Right lobe of liver (tissue), 6 donors: ENCODE measurements around the gene RSPO1. TPM values are rescaled to one million over a fixed set of nuclear protein-coding genes. Genes with fewer than 3 reads are reported as not detected.

Source experiments
- ATAC-seq, 4 donors: fragments of 200-7000 bp; cut with Tn5 transposase; one replicate each; pipeline ENCODE4 v1.9.1; 2020; ENCODE audit warnings: mild to moderate bottlenecking in 4 of 4, moderate library complexity in 4 of 4
- DNase-seq, 3 donors: peaks; one replicate each; pipeline ENCODE4 v3.0.0-alpha.2; 2020
- H3K27ac ChIP-seq, 3 donors: fragments of 200-600 bp; one replicate each; pipeline ENCODE4 v1.8.0; 2022
- H3K27me3 ChIP-seq, 2 donors: fragments of 200-600 bp; one replicate each; pipeline ENCODE4 v1.8.0; 2022
- H3K36me3 ChIP-seq, 4 donors: fragments of 200-600 bp; sonication (generic) in 1 of 4; one replicate each; pipeline versions ENCODE4 v1.5.1 to v1.8.0; 2017 to 2022; ENCODE audit warnings: control low read depth in 1 of 4
- H3K4me1 ChIP-seq, 4 donors: fragments of 200-600 bp; sonication (generic) in 1 of 4; one replicate each; pipeline versions ENCODE4 v1.5.1 to v1.8.0; 2017 to 2022; ENCODE audit warnings: control low read depth in 1 of 4
- H3K4me3 ChIP-seq, 3 donors: fragments of 200-600 bp; one replicate each; pipeline ENCODE4 v1.8.0; 2022
- H3K9me3 ChIP-seq, 4 donors: fragments of 200-600 bp; sonication (generic) in 1 of 4; one replicate each; pipeline versions ENCODE4 v1.5.1 to v1.8.0; 2017 to 2022; ENCODE audit warnings: control low read depth in 1 of 4
- CTCF ChIP-seq, 4 donors: fragments of 200-600 bp in 3 of 4; fragments of 450-650 bp in 1 of 4; IDR thresholded peaks; one replicate each; pipeline versions ENCODE4 v1.5.1 to v1.8.0; 2016 to 2022; ENCODE audit warnings: antibody characterized with exemption in 4 of 4, mild to moderate bottlenecking in 2 of 4
- POLR2A ChIP-seq: fragments of 450-650 bp; IDR thresholded peaks from one replicate; pipeline ENCODE4 v1.6.1; 2017; ENCODE audit warnings: antibody characterized with exemption, mild to moderate bottlenecking
- WGBS: methylation state at CpG from one replicate; pipeline ENCODE4 v1.1.6; 2018; ENCODE audit warnings: low coverage, low lambda C conversion rate; ENCODE audit not compliant: insufficient coverage; ENCODE audit errors: missing lambda C conversion rate; 5-methylcytosine and 5-hydroxymethylcytosine counted together
- intact Hi-C, 2 donors: fragments of 100-400 bp; cut with DNase I; formaldehyde crosslinking; loops; one replicate each; pipeline versions ENCODE4 v1.11.2 to v1.14.1; 2022
- total RNA-seq, 6 experiments: library from RNA; depleted of rRNA in 2 of 6; stranded (reverse); fragments of >200 nt in 2 of 6; fragmentation: NEBNext Ultra II Directional in 3 of 6; extraction: Animal tissue kit (Norgen Biotek cat#: 25700) in 3 of 6; gene quantifications; one replicate each; pipeline versions ENCODE4 v1.1.0 to v1.2.4, GENCODE V29; 2016 to 2023
- donor health status: DM: no; HTN: yes; CAD: no.
- donor health status: DM: no; HTN: no; CAD: no.
- donor health status: DM: no; HTN: no; CAD: no.
- donor health status: DM: no; HTN: yes; CAD: no.
- donor health status: DM: no; HTN: yes; CAD: no.

The RSPO1 gene
- total RNA-seq, 6 experiments from 2014 or later = not detected

GRCh38 chr1:37671261-37671660 lies 36.6 kb upstream of the RSPO1 start:
- intact Hi-C loops = loop anchor here in 1 of 2 donors (10.0 kb wide), 1 partner anchor 186 kb away; no protein-coding TSS in a partner anchor

DNA sequence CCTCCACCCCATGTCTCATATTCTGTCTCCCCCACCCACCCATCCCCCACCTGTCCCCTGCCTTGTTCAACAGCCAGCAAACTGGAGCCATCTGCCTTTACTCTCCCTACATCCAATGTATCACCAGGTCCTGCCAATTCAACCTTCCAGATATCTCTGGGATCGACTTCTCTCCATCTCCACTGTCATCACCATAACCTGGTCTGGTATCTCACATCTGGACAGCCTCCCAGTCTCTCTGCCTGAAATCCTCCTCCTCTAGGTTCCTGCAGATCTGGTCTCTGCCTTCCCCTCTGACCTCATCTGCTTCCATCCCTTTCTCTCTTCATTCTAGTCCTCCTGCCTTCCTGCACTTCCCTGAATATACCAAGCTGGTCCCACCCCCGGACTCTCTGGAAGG lies 35.4 kb upstream of the RSPO1 start:
- TF ChIP-seq POLR2A (no peak), CTCF (IDR thresholded peaks at IDR 0.05) (no peak)
- no peaks in the 10 kb centered on the region for H3K9me3 ChIP-seq
- intact Hi-C loops = loop anchor here in 1 of 2 donors (10.0 kb wide), 1 partner anchor 185 kb away; no protein-coding TSS in a partner anchor
- WGBS = 43% methylated on average over 2 of the region's 2 CpGs
- no peaks in the 10 kb centered on the region for H3K36me3 ChIP-seq
- no peak overlapping the region for H3K4me3 ChIP-seq
- H3K4me1 ChIP-seq = no peaks in the 10 kb centered on the region
- no peak for ATAC-seq
- DNase-seq = no peak
- H3K27ac ChIP-seq = no peak overlapping the region
- no peaks in the 10 kb centered on the region for H3K27me3 ChIP-seq

More at GRCh38 chr1:37671261-37671660, 36.6 kb upstream of the RSPO1 start:
- TF ChIP-seq POLR2A (no peak), CTCF (IDR thresholded peaks at IDR 0.05) (no peak)
- H3K9me3 ChIP-seq = no peaks in the 10 kb centered on the region
- no peaks in the 10 kb centered on the region for H3K27me3 ChIP-seq
- no peak for DNase-seq
- WGBS = 46% methylated on average over 6 of the region's 6 CpGs
- ATAC-seq = no peak
- no peaks in the 10 kb centered on the region for H3K36me3 ChIP-seq
- no peak overlapping the region for H3K27ac ChIP-seq
- no peak overlapping the region for H3K4me3 ChIP-seq
- no peaks in the 10 kb centered on the region for H3K4me1 ChIP-seq

DNA sequence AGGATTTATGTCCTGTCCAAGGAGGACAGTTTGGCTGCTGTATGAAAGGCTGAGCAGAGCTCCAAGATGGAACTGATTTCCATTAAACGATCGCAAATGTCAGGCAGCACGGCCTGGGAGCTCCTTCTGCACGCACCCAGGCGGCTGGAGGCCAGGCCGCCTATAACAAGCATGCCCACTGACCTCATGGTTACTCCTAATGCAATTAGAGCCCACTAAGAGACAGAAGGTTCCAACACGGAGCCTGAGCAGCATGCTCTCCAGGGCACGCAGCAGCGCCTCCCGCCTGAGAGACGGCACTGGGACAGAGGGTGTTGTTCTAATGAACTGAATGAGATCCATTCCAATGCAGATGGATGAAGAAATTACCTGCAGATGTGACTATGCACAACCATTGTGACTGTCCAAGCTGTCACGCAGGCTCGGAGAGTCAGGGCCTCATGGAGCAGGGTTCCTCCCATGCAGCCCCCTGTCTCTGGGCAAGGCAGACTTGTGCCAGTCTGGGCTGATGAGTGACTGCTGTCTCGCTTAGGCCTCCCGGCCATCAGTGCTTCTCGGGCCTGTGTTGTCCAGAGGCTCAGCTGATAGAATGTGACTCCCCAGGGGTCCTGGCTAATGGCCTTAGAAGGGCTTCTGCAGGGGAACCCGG lies 32.5 kb upstream of the RSPO1 start:
- no peak for TF ChIP-seq CTCF (IDR thresholded peaks at IDR 0.05)
- no peak for TF ChIP-seq POLR2A
- Histone ChIP-seq H3K4me3 (no peak overlapping the region), H3K36me3 (no peaks in the 10 kb centered on the region), H3K27ac (no peak overlapping the region), H3K27me3 (no peaks in the 10 kb centered on the region), H3K9me3 (no peaks in the 10 kb centered on the region), H3K4me1 (no peaks in the 10 kb centered on the region)
- intact Hi-C loops = no loop called here
- no peak for DNase-seq
- no peak for ATAC-seq
- WGBS = 69% methylated on average over 10 of the region's 17 CpGs

DNA sequence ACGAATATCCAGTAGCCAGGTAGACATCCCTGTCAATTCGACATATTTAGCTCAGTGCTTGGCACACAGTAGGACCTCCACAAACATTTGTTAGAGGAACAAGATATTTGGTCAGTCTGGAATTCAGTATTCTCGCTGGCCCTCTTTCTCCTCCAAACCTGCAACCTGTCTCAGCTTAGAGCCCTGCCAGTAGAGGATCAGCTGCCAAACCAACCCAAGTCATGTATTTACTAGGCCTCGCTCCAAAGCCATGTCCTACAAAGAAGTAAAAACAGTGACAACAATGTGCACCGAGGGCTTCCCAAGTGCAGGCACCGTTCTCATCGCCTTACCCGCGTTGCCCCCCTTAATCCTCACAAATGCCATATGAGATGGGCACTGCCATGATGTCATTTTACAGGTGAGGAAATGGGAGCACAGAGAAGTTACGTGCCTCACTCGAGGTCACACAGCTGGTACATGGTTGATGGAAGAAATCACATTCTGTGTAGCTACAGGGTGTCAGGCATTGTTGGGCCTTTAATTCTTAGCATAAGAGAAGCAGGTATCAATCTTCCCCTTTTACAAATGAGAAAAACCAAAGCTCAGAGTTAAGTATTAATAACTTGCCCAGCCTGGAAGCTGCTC lies 31.7 kb upstream of the RSPO1 start:
- H3K36me3 ChIP-seq = no peaks in the 10 kb centered on the region
- 72% methylated on average over 11 of the region's 11 CpGs for WGBS

More for the DNA sequence above, 31.7 kb upstream of the RSPO1 start:
- intact Hi-C loops = no loop called here
- no peaks in the 10 kb centered on the region for H3K27me3 ChIP-seq
- TF ChIP-seq POLR2A (no peak), CTCF (IDR thresholded peaks at IDR 0.05) (no peak)
- DNase-seq = no peak
- no peak overlapping the region for H3K4me3 ChIP-seq
- H3K9me3 ChIP-seq = no peaks in the 10 kb centered on the region
- ATAC-seq = no peak
- no peaks in the 10 kb centered on the region for H3K4me1 ChIP-seq
- no peak overlapping the region for H3K27ac ChIP-seq
